IMR-90 (cell line): ENCODE results near the gene CCM2.

Experiments
- CHD1 ChIP-seq: IDR thresholded peaks from 2 replicates; pipeline ENCODE4 v1.6.1; 2012; ENCODE audit warnings: low read depth, low read length, improper control_type of control experiment
- FOS ChIP-seq: fragments of 150-350 bp; IDR thresholded peaks from 2 replicates; pipeline ENCODE4 v1.6.1; 2016; ENCODE audit warnings: low read depth, low read length
- MAZ ChIP-seq: IDR thresholded peaks from 2 replicates; pipeline ENCODE4 v1.6.1; 2012; ENCODE audit warnings: low read depth, mild to moderate bottlenecking, low read length, improper control_type of control experiment, moderate library complexity, borderline replicate concordance
- POLR2A ChIP-seq: IDR thresholded peaks from 2 replicates; pipeline ENCODE4 v1.6.1; 2012; ENCODE audit warnings: mild to moderate bottlenecking, low read depth, low read length
- TF ChIP-seq, protein P1 (sequence below): conservative IDR thresholded peaks from 2 replicates; pipeline ENCODE4 v1.5.1; 2012; ENCODE audit warnings: mild to moderate bottlenecking, low read depth, low read length, improper control_type of control experiment
- TF ChIP-seq, protein P2 (sequence below): fragments of 150-350 bp; IDR thresholded peaks from 2 replicates; pipeline ENCODE4 v1.6.1; 2016; ENCODE audit warnings: low read depth, mild to moderate bottlenecking, low read length, moderate library complexity, borderline replicate concordance

DNA sequence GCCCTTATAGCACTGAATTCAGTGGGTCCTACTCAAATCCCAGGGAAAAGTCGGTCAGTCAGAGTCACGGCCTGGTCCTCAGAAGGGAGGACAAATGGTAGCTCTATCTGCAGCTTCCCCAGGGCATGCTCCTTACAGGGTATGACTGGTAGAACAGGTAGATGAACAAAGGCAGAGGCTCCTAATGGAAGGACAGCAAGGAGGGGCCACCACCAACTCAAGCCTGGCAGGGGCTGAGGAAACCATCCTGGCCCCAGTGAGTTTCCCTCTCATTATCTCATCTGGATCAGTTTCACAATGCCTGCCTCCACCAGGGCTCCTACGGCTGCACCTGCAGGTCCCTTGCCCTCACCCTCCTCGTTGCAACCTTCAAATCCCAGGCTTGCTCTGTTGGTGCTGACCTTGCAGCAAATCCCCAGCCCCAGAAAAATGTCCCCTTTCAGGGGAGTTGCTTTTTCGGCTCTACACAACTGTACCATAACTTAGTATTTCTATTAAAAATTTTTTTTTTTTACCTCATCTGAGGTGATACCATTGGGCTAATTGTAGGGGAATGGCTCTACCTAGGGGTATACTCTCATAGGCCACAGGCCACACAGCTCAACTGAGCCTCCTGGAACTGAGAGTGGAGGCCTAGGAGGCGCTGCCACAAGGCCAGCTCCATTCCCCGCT lies 18.8 kb upstream of the CCM2 start:
- TF ChIP-seq, protein P1, sequence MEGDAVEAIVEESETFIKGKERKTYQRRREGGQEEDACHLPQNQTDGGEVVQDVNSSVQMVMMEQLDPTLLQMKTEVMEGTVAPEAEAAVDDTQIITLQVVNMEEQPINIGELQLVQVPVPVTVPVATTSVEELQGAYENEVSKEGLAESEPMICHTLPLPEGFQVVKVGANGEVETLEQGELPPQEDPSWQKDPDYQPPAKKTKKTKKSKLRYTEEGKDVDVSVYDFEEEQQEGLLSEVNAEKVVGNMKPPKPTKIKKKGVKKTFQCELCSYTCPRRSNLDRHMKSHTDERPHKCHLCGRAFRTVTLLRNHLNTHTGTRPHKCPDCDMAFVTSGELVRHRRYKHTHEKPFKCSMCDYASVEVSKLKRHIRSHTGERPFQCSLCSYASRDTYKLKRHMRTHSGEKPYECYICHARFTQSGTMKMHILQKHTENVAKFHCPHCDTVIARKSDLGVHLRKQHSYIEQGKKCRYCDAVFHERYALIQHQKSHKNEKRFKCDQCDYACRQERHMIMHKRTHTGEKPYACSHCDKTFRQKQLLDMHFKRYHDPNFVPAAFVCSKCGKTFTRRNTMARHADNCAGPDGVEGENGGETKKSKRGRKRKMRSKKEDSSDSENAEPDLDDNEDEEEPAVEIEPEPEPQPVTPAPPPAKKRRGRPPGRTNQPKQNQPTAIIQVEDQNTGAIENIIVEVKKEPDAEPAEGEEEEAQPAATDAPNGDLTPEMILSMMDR, result no peak
- TF ChIP-seq, protein P2, sequence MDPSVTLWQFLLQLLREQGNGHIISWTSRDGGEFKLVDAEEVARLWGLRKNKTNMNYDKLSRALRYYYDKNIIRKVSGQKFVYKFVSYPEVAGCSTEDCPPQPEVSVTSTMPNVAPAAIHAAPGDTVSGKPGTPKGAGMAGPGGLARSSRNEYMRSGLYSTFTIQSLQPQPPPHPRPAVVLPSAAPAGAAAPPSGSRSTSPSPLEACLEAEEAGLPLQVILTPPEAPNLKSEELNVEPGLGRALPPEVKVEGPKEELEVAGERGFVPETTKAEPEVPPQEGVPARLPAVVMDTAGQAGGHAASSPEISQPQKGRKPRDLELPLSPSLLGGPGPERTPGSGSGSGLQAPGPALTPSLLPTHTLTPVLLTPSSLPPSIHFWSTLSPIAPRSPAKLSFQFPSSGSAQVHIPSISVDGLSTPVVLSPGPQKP, result no peak
- TF ChIP-seq MAZ (no peak), FOS (no peak), CHD1 (no peak), POLR2A (no peak)
